Gastrocnemius medialis (tissue), 4 donors: ENCODE data around the gene GABBR2.

Experiments
- CTCF ChIP-seq, 5 experiments: fragments of 450-650 bp in 3 of 5; fragments of 200-600 bp in 2 of 5; sonication (generic) in 2 of 5; IDR thresholded peaks in 4 of 5; conservative IDR thresholded peaks in 1 of 5; 1 replicate in 4 of 5; 2 replicates in 1 of 5; pipeline ENCODE4 v1.5.1; 2016 to 2019; ENCODE audit warnings: antibody characterized with exemption in 5 of 5, mild to moderate bottlenecking in 3 of 5, moderate library complexity in 3 of 5
- POLR2A ChIP-seq, 2 donors: fragments of 450-650 bp; IDR thresholded peaks; one replicate each; pipeline ENCODE4 v1.6.1; 2017; ENCODE audit warnings: antibody characterized with exemption in 2 of 2, mild to moderate bottlenecking in 2 of 2, moderate library complexity in 2 of 2

- TF ChIP-seq CTCF (IDR thresholded peaks at IDR 0.05 in 4 of 5, conservative IDR thresholded peaks at IDR 0.05 in 1 of 5) (no peak), POLR2A (IDR thresholded peaks at IDR 0.05) (no peak)
These were observed 410.3 kb downstream of the GABBR2 start for GRCh38 chr9:98298476-98298875.
